AG10803 (cell line): ENCODE results near the gene BLACAT1.
A peak's percentile ranks its signal among the peaks of the same experiment; 100 is the strongest.

Experiments
- DNase-seq: peaks from one replicate; pipeline ENCODE4 v3.0.0; 2010; ENCODE audit warnings: low read depth
- H3K4me3 ChIP-seq: 2 replicates; pipeline ENCODE4 v1.5.1; 2011; ENCODE audit warnings: mild to moderate bottlenecking, low read length, control low read depth
- CTCF ChIP-seq: conservative IDR thresholded peaks from 2 replicates; pipeline ENCODE4 v1.5.1; 2011; ENCODE audit warnings: mild to moderate bottlenecking, low read length, control low read depth, inconsistent platforms

BLACAT1 gene

GRCh38 chr1:205450448-205450847, 5.4 kb downstream of the BLACAT1 start:
- DNase-seq = no peak
- H3K4me3 ChIP-seq = no peak overlapping the region
- TF ChIP-seq CTCF = no peak

- DNase-seq = peak; percentile 6
- no peak overlapping the region; the same call in 1 of the 2 replicates for H3K4me3 ChIP-seq
- TF ChIP-seq CTCF = no peak
Measured at GRCh38 chr1:205449750-205450443, 5.9 kb downstream of the BLACAT1 start.

DNA sequence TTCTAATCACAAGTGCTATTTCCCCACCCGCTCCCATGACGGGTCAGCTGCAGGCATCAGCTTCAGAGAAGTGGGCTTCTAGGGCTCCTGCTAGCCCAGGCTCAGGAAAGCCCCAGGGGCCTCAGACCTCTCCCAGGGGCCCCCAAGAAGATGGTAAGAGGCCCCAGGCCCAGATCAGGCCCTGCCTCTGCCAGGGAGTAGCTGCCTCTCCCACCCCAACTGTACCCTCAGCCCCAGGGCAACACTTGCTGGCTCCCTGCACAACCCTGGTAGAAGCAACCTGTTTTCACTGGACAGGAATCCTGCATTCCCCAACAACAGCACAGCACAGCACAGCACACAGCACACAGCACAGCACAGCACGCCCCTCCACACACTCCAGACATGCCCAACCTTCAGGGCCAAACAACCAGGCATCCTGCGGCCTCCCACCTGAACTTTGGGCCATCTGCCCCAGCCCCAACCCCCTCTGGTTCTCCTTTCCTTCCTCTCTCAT, 6.5 kb downstream of the BLACAT1 start:
- no peak for DNase-seq
- H3K4me3 ChIP-seq = no peak overlapping the region; the same call in 1 of the 2 replicates
- no peak for TF ChIP-seq CTCF

DNA sequence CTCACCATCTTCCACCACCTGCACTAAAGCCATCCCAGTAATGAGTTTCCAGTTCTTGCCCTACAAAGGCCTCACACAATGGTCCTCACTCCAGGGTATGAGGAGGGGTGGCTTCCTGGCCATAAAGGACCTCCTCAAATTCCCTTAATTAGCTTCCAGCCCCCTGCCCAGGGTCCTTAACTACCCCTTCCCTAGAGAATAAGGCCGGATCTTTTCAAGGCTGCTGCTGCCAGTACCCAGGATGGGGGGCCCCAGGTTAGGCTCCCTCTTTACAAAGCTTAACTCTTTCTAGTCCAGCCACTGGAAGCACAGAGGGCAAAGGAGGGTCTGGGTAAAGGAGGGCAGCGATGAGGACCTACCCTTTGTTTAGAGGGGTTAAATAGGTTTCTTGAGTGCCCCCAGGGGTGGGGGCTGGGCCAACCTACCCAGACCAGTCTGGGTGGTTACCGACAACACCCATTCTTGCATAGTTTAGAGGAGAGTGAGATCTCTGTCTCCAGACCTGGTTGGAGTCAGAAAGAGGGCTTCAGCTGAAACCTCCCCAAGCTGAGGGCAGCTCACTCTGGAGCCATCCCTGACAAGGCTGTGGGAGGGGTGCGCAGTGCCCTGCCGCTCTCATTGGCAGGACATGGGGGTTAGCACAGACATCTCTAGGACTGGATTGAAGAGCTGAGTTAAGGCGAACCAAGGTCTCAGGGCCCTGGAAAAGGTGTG, 7.1 kb downstream of the BLACAT1 start:
- no peak overlapping the region for H3K4me3 ChIP-seq
- TF ChIP-seq CTCF = no peak
- DNase-seq = no peak

GRCh38 chr1:205447457-205448341, 8.1 kb downstream of the BLACAT1 start:
- no peak for DNase-seq
- no peak for TF ChIP-seq CTCF
- H3K4me3 ChIP-seq = no peak overlapping the region

DNA sequence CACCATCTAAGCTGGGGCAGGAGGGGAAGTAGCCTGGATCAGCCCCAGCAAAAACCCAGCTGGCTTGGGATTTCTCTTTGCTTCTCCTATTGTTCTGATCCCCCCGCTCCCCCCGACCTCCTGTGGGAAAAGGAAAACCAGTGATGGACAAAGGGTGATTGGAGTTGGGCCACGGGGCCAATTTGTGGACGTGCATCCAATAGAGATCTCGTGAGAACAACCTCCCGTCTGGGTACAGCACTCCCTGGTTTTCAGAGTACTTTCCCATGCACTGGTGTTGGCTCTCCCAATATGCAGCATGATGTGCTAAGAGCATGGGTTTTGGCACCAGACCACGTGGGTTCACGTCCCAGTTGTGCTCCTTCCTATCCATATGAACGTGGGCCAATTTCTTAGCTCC, 9.0 kb downstream of the BLACAT1 start:
- DNase-seq = no peak
- no peak overlapping the region for H3K4me3 ChIP-seq
- TF ChIP-seq CTCF = no peak
